GM21360 (cell line): ENCODE measurements around the gene EPHA10.
"Not testable (repeated sequence)": the region's sequence is repeated elsewhere in the genome, so short reads cannot be mapped to it uniquely, and the experiment has no call there.

Experiments
- ATAC-seq: cut with Tn5 transposase; IDR thresholded peaks from one replicate; pipeline ENCODE4 v1.9.1; 2021; ENCODE audit warnings: mild to moderate bottlenecking, moderate library complexity; ENCODE audit not compliant: unreplicated experiment

Gene EPHA10

GRCh38 chr1:37718181-37718900 is 46.6 kb downstream of the EPHA10 start:
- ATAC-seq = no peak

- ATAC-seq = no peak
Observed at GRCh38 chr1:37717631-37718030, 47.3 kb downstream of the EPHA10 start.

- no peak for ATAC-seq
Observed at GRCh38 chr1:37716321-37716720, 48.6 kb downstream of the EPHA10 start.

- ATAC-seq = no peak
Observed at GRCh38 chr1:37714689-37715088, 50.2 kb downstream of the EPHA10 start.

- ATAC-seq = no peak
Observed at GRCh38 chr1:37714226-37714625, 50.7 kb downstream of the EPHA10 start.

- ATAC-seq = no peak
Observed at GRCh38 chr1:37708471-37708870, 56.4 kb downstream of the EPHA10 start.

GRCh38 chr1:37705399-37705798 is 59.5 kb downstream of the EPHA10 start:
- no peak for ATAC-seq

GRCh38 chr1:37704966-37705365 is 60.0 kb downstream of the EPHA10 start:
- ATAC-seq = no peak

GRCh38 chr1:37703061-37703460 is 61.9 kb downstream of the EPHA10 start:
- ATAC-seq = no peak

- ATAC-seq = no peak
Observed at GRCh38 chr1:37701051-37701450, 63.9 kb downstream of the EPHA10 start.

GRCh38 chr1:37699147-37699546 is 65.8 kb downstream of the EPHA10 start:
- no peak for ATAC-seq

- ATAC-seq = no peak
Observed at GRCh38 chr1:37697737-37698136, 67.2 kb downstream of the EPHA10 start.

GRCh38 chr1:37697090-37697489 is 67.8 kb downstream of the EPHA10 start:
- ATAC-seq = no peak

GRCh38 chr1:37692834-37693175 is 72.1 kb downstream of the EPHA10 start:
- no peak for ATAC-seq

GRCh38 chr1:37692078-37692833 is 72.7 kb downstream of the EPHA10 start, which contains the start of gene CDCA8:
Gene CDCA8 (plus strand): TSS chr1:37692516. CDS start chr1:37692691, 175 bp downstream.
- peak; percentile 69 for ATAC-seq

- no peak for ATAC-seq
Observed at GRCh38 chr1:37691497-37692077, 73.3 kb downstream of the EPHA10 start.

GRCh38 chr1:37688926-37689325 is 76.0 kb downstream of the EPHA10 start:
- ATAC-seq = no peak

GRCh38 chr1:37687764-37688163 is 77.2 kb downstream of the EPHA10 start:
- ATAC-seq = not testable (repeated sequence)

GRCh38 chr1:37685722-37686121 is 79.2 kb downstream of the EPHA10 start:
- no peak for ATAC-seq

- not testable (repeated sequence) for ATAC-seq
Observed at GRCh38 chr1:37684182-37684581, 80.7 kb downstream of the EPHA10 start.

- ATAC-seq = no peak
Observed at GRCh38 chr1:37682334-37682987, 82.5 kb downstream of the EPHA10 start.
